Activated gamma-delta T cell treated with Interleukin-2 at 50 U/mL for 16 hours (primary cell): ENCODE results near the gene TRIM58.
A peak's percentile ranks its signal among the peaks of the same experiment; 100 is the strongest.

ENCODE experiments used
- DNase-seq: peaks from one replicate; pipeline ENCODE4 v3.0.0-alpha.2; 2020

Gene TRIM58

GRCh38 chr1:247857069-247857984 is at the start of gene TRIM58:
TSS of gene TRIM58 (plus strand) at chr1:247857187. CDS start at chr1:247857247, 60 bp downstream.
- peak; percentile 6 for DNase-seq

GRCh38 chr1:247812637-247813036 is 44.4 kb upstream of the TRIM58 start:
- DNase-seq: no peak

- no peak for DNase-seq
These were observed 34.9 kb upstream of the TRIM58 start for GRCh38 chr1:247822060-247822459.

- no peak for DNase-seq
These were observed 33.0 kb upstream of the TRIM58 start, which contains the start of gene OR14A16 for GRCh38 chr1:247824023-247824422. TSS of gene OR14A16 (minus strand) at chr1:247824119. CDS start at chr1:247815729, 8,390 bp downstream.

- no peak for DNase-seq
These were observed 31.6 kb upstream of the TRIM58 start for GRCh38 chr1:247825362-247825761.

- no peak for DNase-seq
These were observed 27.3 kb upstream of the TRIM58 start for GRCh38 chr1:247829656-247830055.

GRCh38 chr1:247833601-247834000 is 23.4 kb upstream of the TRIM58 start:
- DNase-seq: no peak

GRCh38 chr1:247840818-247841217 is 16.2 kb upstream of the TRIM58 start:
- DNase-seq: no peak

GRCh38 chr1:247841796-247842195 is 15.2 kb upstream of the TRIM58 start, which contains the start of gene OR11L1:
TSS of gene OR11L1 (minus strand) at chr1:247841896. CDS start at chr1:247841896, 0 bp downstream.
- DNase-seq: no peak

- no peak for DNase-seq
These were observed 13.6 kb upstream of the TRIM58 start for GRCh38 chr1:247843411-247843810.

- no peak for DNase-seq
These were observed 11.8 kb upstream of the TRIM58 start for GRCh38 chr1:247845011-247845692.

- DNase-seq: no peak
These were observed 11.3 kb upstream of the TRIM58 start for GRCh38 chr1:247845693-247846017.

- DNase-seq: no peak
These were observed 8.6 kb upstream of the TRIM58 start for GRCh38 chr1:247848346-247848745.

GRCh38 chr1:247849616-247850015 is 7.4 kb upstream of the TRIM58 start:
- no peak for DNase-seq

- DNase-seq: no peak
These were observed 2.0 kb upstream of the TRIM58 start for GRCh38 chr1:247854899-247855545.

GRCh38 chr1:247855911-247856310 is 1.1 kb upstream of the TRIM58 start:
- no peak for DNase-seq

GRCh38 chr1:247857985-247858619 is 1.1 kb downstream of the TRIM58 start:
- no peak for DNase-seq

GRCh38 chr1:247862756-247863155 is 5.8 kb downstream of the TRIM58 start:
- no peak for DNase-seq

GRCh38 chr1:247864644-247865043 is 7.7 kb downstream of the TRIM58 start:
- DNase-seq: no peak

- DNase-seq: no peak
These were observed 8.4 kb downstream of the TRIM58 start for GRCh38 chr1:247865416-247865815.

- no peak for DNase-seq
These were observed 26.4 kb downstream of the TRIM58 start for GRCh38 chr1:247883346-247883745.

- no peak for DNase-seq
These were observed 27.9 kb downstream of the TRIM58 start for GRCh38 chr1:247884797-247885413.
